ENCODE results near the gene SLAMF8. TPM values are rescaled to one million over a fixed set of nuclear protein-coding genes. Genes with fewer than 3 reads are reported as not detected.

The SLAMF8 gene
- polyA plus RNA-seq, 3 donors = 2.6 to 5.7 (median 5.7) TPM

DNA sequence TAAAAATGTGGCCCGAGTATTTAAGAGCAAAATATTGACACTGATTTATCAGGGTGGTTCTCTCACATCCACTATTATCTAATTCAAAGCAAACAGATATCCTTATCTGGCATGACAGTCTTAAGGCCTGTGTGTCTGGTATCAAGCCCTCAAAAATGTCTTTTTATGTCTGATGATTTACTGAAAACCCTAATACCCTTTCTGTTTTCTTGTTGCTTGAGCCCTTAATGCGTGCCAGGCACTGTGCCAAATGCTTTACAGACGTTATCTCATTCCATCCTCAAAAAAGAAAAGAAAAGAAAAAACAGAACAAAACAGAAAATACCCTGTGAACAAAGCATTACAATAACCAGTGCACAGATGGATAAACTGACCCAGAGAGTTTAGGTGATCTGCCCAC lies 40.2 kb upstream of the SLAMF8 start:
- Histone ChIP-seq H3K27ac (ENCODE audit: low read depth in 1 of 2, low read length in 2 of 2) (no peak overlapping the region), H4K20me1 (ENCODE audit: insufficient read depth, low read length) (peaks cover 8% of the 10 kb centered on the region), H3K4me3 (replicated peaks in 1 of 3; ENCODE audit: low read depth in 2 of 3, low read length in 3 of 3) (no peak overlapping the region), H3K36me3 (replicated peaks in 1 of 2; ENCODE audit: control insufficient read depth in 1 of 2, insufficient read depth in 2 of 2, low read length in 2 of 2) (peaks cover 0 to 8% of the 10 kb centered on the region in 2 donors), H3K27me3 (ENCODE audit: control insufficient read depth in 2 of 2, insufficient read depth in 2 of 2, low read length in 2 of 2) (peaks cover 0 to 2% of the 10 kb centered on the region in 2 donors), H3K79me2 (ENCODE audit: insufficient read depth, low read length) (no peaks in the 10 kb centered on the region), H3K4me1 (ENCODE audit: control insufficient read depth in 1 of 2, insufficient read depth in 2 of 2, low read length in 2 of 2) (peaks cover 6% of the 10 kb centered on the region in 2 donors), H3K9ac (ENCODE audit: insufficient read depth, low read length, poor library complexity, severe bottlenecking) (no peak overlapping the region), H3K9me3 (replicated peaks in 1 of 2; ENCODE audit: control insufficient read depth in 1 of 2, insufficient read depth in 1 of 2, low read length in 2 of 2) (no peaks in the 10 kb centered on the region), H3K4me2 (replicated peaks; ENCODE audit: extremely low read depth, low read length, poor library complexity, severe bottlenecking) (no peak overlapping the region), H2AFZ (ENCODE audit: insufficient read depth, low read depth, low read length, poor library complexity, severe bottlenecking) (no peak overlapping the region)
- H3K4me1 Mint-ChIP-seq = peaks cover 6% of the 10 kb centered on the region
- DNase-seq = no peak
- H3K27me3 Mint-ChIP-seq (ENCODE audit: low read depth in 3 of 3) = peaks cover 0 to 7% (median 2%) of the 10 kb centered on the region in 3 donors
- WGBS (ENCODE audit: insufficient coverage) = 83% methylated on average over 2 of the region's 3 CpGs
- H3K36me3 Mint-ChIP-seq = peaks cover 3 to 5% of the 10 kb centered on the region in 2 donors
- TF ChIP-seq, protein P1, sequence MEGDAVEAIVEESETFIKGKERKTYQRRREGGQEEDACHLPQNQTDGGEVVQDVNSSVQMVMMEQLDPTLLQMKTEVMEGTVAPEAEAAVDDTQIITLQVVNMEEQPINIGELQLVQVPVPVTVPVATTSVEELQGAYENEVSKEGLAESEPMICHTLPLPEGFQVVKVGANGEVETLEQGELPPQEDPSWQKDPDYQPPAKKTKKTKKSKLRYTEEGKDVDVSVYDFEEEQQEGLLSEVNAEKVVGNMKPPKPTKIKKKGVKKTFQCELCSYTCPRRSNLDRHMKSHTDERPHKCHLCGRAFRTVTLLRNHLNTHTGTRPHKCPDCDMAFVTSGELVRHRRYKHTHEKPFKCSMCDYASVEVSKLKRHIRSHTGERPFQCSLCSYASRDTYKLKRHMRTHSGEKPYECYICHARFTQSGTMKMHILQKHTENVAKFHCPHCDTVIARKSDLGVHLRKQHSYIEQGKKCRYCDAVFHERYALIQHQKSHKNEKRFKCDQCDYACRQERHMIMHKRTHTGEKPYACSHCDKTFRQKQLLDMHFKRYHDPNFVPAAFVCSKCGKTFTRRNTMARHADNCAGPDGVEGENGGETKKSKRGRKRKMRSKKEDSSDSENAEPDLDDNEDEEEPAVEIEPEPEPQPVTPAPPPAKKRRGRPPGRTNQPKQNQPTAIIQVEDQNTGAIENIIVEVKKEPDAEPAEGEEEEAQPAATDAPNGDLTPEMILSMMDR (IDR thresholded peaks at IDR 0.05) = no peak
- H3K9me3 Mint-ChIP-seq = no peaks in the 10 kb centered on the region
- intact Hi-C loops (cut with micrococcal nuclease) = loop anchor here (10.0 kb wide), 2 partner anchors 218 to 308 kb away; partner anchors contain the start of gene IGSF8 (in 1 of the 2)
- no peak overlapping the region for H3K27ac Mint-ChIP-seq
- H3K4me3 Mint-ChIP-seq = no peak overlapping the region

DNA sequence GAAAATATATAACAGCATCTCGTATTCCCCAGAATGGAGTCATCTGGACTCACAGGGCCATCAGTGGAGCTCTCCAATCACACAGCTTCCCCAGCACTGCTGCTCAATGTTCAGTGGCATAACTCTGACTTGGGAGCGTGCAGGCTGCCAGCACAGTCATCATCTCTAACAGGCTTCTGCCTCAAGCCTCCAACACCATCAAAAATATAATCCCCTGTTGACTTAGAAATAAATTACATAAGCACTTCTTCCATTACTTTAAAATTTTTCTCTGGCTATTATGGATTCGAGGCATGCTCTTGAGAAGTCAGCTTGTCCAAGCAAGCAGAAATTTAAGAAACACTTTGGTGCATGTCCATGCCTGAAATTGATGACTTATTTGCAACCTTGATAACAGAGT lies 39.7 kb upstream of the SLAMF8 start:
- peaks cover under 1 to 1% of the 10 kb centered on the region in 2 donors for H3K4me1 ChIP-seq (ENCODE audit: control insufficient read depth in 1 of 2, insufficient read depth in 2 of 2, low read length in 2 of 2)
- no peak overlapping the region for H3K4me3 ChIP-seq (replicated peaks in 1 of 3; ENCODE audit: low read depth in 2 of 3, low read length in 3 of 3)
- intact Hi-C loops (cut with micrococcal nuclease) = loop anchor here (10.0 kb wide), 2 partner anchors 218 to 308 kb away; partner anchors contain the start of gene IGSF8 (in 1 of the 2)
- no peaks in the 10 kb centered on the region for H3K9me3 ChIP-seq (replicated peaks in 1 of 2; ENCODE audit: control insufficient read depth in 1 of 2, insufficient read depth in 1 of 2, low read length in 2 of 2)
- H3K27me3 Mint-ChIP-seq (ENCODE audit: low read depth in 3 of 3) = peaks cover 0 to 12% (median 6%) of the 10 kb centered on the region in 3 donors
- WGBS (ENCODE audit: insufficient coverage) = 86% methylated on average over 2 of the region's 3 CpGs
- H3K36me3 Mint-ChIP-seq = peaks cover 3 to 5% of the 10 kb centered on the region in 2 donors
- H3K79me2 ChIP-seq (ENCODE audit: insufficient read depth, low read length) = no peaks in the 10 kb centered on the region
- peaks cover 1% of the 10 kb centered on the region for H3K4me1 Mint-ChIP-seq
- no peak overlapping the region for H3K4me3 Mint-ChIP-seq
- peaks cover 0 to 8% of the 10 kb centered on the region in 2 donors for H3K36me3 ChIP-seq (replicated peaks in 1 of 2; ENCODE audit: control insufficient read depth in 1 of 2, insufficient read depth in 2 of 2, low read length in 2 of 2)
- no peak overlapping the region for H2AFZ ChIP-seq (ENCODE audit: insufficient read depth, low read depth, low read length, poor library complexity, severe bottlenecking)
- TF ChIP-seq, protein P1 (IDR thresholded peaks at IDR 0.05) = no peak
- peaks cover 3% of the 10 kb centered on the region for H4K20me1 ChIP-seq (ENCODE audit: insufficient read depth, low read length)
- no peak overlapping the region for H3K4me2 ChIP-seq (replicated peaks; ENCODE audit: extremely low read depth, low read length, poor library complexity, severe bottlenecking)
- no peak for DNase-seq
- H3K9me3 Mint-ChIP-seq = no peaks in the 10 kb centered on the region
- H3K27ac Mint-ChIP-seq = no peak overlapping the region
- H3K9ac ChIP-seq (ENCODE audit: insufficient read depth, low read length, poor library complexity, severe bottlenecking) = no peak overlapping the region
- no peak overlapping the region for H3K27ac ChIP-seq (ENCODE audit: low read depth in 1 of 2, low read length in 2 of 2)
- H3K27me3 ChIP-seq (ENCODE audit: control insufficient read depth in 2 of 2, insufficient read depth in 2 of 2, low read length in 2 of 2) = peaks cover 0 to 2% of the 10 kb centered on the region in 2 donors

Measured in CD14-positive monocyte (primary cell).